HepG2 (cell line): Measurements from ENCODE around the gene DUSP22. TPM values are rescaled to one million over a fixed set of nuclear protein-coding genes. Genes with fewer than 3 reads are reported as not detected.

Experiments
- CBX2 ChIP-seq, 2 experiments: fragments of 200-600 bp in 1 of 2; sonication (generic); formaldehyde crosslinking in 1 of 2; IDR thresholded peaks; 2 replicates each; pipeline versions ENCODE4 v1.7.0 to v1.8.1; 2018 to 2022; ENCODE audit warnings: low read depth in 2 of 2, low read length in 1 of 2, mild to moderate bottlenecking in 1 of 2, missing genetic modification reagents in 1 of 2
- CENPX ChIP-seq: sonication (generic); formaldehyde crosslinking; IDR thresholded peaks from 2 replicates; pipeline ENCODE4 v1.9.0; 2021; ENCODE audit warnings: mild to moderate bottlenecking, missing genetic modification reagents, moderate library complexity
- CSRNP1 ChIP-seq: sonication (generic); formaldehyde crosslinking; IDR thresholded peaks from 2 replicates; pipeline ENCODE4 v1.8.1; 2023; ENCODE audit warnings: mild to moderate bottlenecking, missing genetic modification reagents
- ELF1 ChIP-seq: sonication (generic); formaldehyde crosslinking; IDR thresholded peaks from 2 replicates; pipeline ENCODE4 v1.4.0; 2020; ENCODE audit warnings: missing genetic modification reagents
- ETV6 ChIP-seq: sonication (generic); formaldehyde crosslinking; conservative IDR thresholded peaks from 2 replicates; pipeline ENCODE4 v1.4.0; 2020; ENCODE audit warnings: missing genetic modification reagents
- HDAC6 ChIP-seq: fragments of 200-600 bp; sonication (generic); IDR thresholded peaks from 2 replicates; pipeline ENCODE4 v1.7.0; 2017; ENCODE audit warnings: mild to moderate bottlenecking, antibody characterized with exemption, low read length, low read depth
- HIC2 ChIP-seq: sonication (generic); formaldehyde crosslinking; IDR thresholded peaks from 2 replicates; pipeline ENCODE4 v1.9.0; 2022; ENCODE audit warnings: low read depth, missing genetic modification reagents
- KAT7 ChIP-seq: IDR thresholded peaks from 2 replicates; pipeline ENCODE4 v1.6.1; 2018; ENCODE audit warnings: borderline replicate concordance, missing compliant biosample characterization
- NKX3-1 ChIP-seq: sonication (generic); formaldehyde crosslinking; IDR thresholded peaks from 2 replicates; pipeline ENCODE4 v1.5.0; 2020; ENCODE audit warnings: missing genetic modification reagents
- PAX8 ChIP-seq: sonication (generic); formaldehyde crosslinking; IDR thresholded peaks from 2 replicates; pipeline ENCODE4 v1.8.0; 2022; ENCODE audit warnings: mild to moderate bottlenecking, missing genetic modification reagents, borderline replicate concordance
- SNAPC4 ChIP-seq: sonication (generic); formaldehyde crosslinking; IDR thresholded peaks from 2 replicates; pipeline ENCODE4 v1.4.0; 2020; ENCODE audit warnings: mild to moderate bottlenecking, missing genetic modification reagents
- ZKSCAN8 ChIP-seq: IDR thresholded peaks from 2 replicates; pipeline ENCODE4 v1.6.1; 2016; ENCODE audit warnings: borderline replicate concordance, missing genetic modification reagents, missing compliant biosample characterization
- ZNF34 ChIP-seq: sonication (generic); formaldehyde crosslinking; IDR thresholded peaks from 2 replicates; pipeline ENCODE4 v1.4.0; 2020; ENCODE audit warnings: mild to moderate bottlenecking, missing genetic modification reagents, borderline replicate concordance
- ZNF362 ChIP-seq: sonication (generic); formaldehyde crosslinking; IDR thresholded peaks from 2 replicates; pipeline ENCODE4 v1.4.0; 2020; ENCODE audit warnings: missing genetic modification reagents, mild to moderate bottlenecking, borderline replicate concordance
- ZNF44 ChIP-seq: sonication (generic); formaldehyde crosslinking; IDR thresholded peaks from 2 replicates; pipeline ENCODE4 v1.5.1; 2020; ENCODE audit warnings: mild to moderate bottlenecking, missing genetic modification reagents
- ZNF468 ChIP-seq: sonication (generic); formaldehyde crosslinking; IDR thresholded peaks from 2 replicates; pipeline ENCODE4 v1.8.0; 2022; ENCODE audit warnings: mild to moderate bottlenecking, moderate library complexity, missing genetic modification reagents
- ZNF75D ChIP-seq: sonication (generic); formaldehyde crosslinking; IDR thresholded peaks from 2 replicates; pipeline ENCODE4 v1.8.1; 2023; ENCODE audit warnings: missing genetic modification reagents, mild to moderate bottlenecking, borderline replicate concordance
- ZSCAN9 ChIP-seq: IDR thresholded peaks from 2 replicates; pipeline ENCODE4 v1.6.1; 2016; ENCODE audit warnings: borderline replicate concordance
- polyA plus RNA-seq, 8 experiments: library from polyadenylated mRNA; depleted of rRNA in 3 of 8; stranded (reverse) in 7 of 8; unstranded in 1 of 8; fragments of >200 nt; fragmentation: Illumina TruSeq in 4 of 8; extraction: Trizol in 4 of 8; gene quantifications; 2 replicates each; pipeline versions ENCODE4 v1.2.1 to v1.2.3, GENCODE V29; 2011 to 2016; ENCODE audit warnings: low read depth in 4 of 8, missing spikeins in 1 of 8, mixed read lengths in 1 of 8; ENCODE audit not compliant: insufficient read depth in 1 of 8
- total RNA-seq, 5 experiments: library from RNA; depleted of rRNA; stranded (reverse); fragments of >200 nt; fragmentation: Illumina TruSeq; extraction: Trizol; gene quantifications; 2 replicates each; pipeline ENCODE4 v1.2.3, GENCODE V29; 2016; ENCODE audit warnings: low read depth in 1 of 5

DUSP22 gene
- total and polyA plus RNA-seq, 2 of the 13 experiments (the other 11 are each of a cell fraction or from before 2014, with no cell fraction given) = 20.2 to 32.8 TPM

GRCh38 chr6:291697-292505, at the start of gene DUSP22 (continued):
- TF ChIP-seq SNAPC4 (CRISPR knock-in tag) = no peak; the same call in 1 of the 2 replicates
- peak; percentile 93; the same call in 1 of the 2 replicates for TF ChIP-seq KAT7 (CRISPR knock-in tag)
- no peak for TF ChIP-seq ZSCAN9 (CRISPR knock-in tag)
- peak; percentile 38; the same call in 1 of the 2 replicates for TF ChIP-seq ETV6
- no peak for TF ChIP-seq ZNF34
- no peak; the same call in 1 of the 2 replicates for TF ChIP-seq ZNF362 (CRISPR knock-in tag)
- TF ChIP-seq HDAC6 = no peak
- TF ChIP-seq ELF1 (CRISPR knock-in tag) = peak; percentile 19; the same call in 1 of the 2 replicates
- TF ChIP-seq CBX2 (IDR thresholded peaks at IDR 0.05; ENCODE audit: low read depth, low read length) = no peak
- 0 out of 2 replicates have a peak, but pooled peaks have one; percentile 27 for TF ChIP-seq CBX2 (CRISPR knock-in tag; IDR thresholded peaks at IDR 0.05; ENCODE audit: low read depth)
- TF ChIP-seq NKX3-1 = no peak; the same call in 1 of the 2 replicates
- no peak for TF ChIP-seq ZKSCAN8 (CRISPR knock-in tag)
- no peak for TF ChIP-seq ZNF44 (CRISPR knock-in tag)
- TF ChIP-seq PAX8 (CRISPR knock-in tag) = peak; percentile 72
- no peak for TF ChIP-seq ZNF75D (CRISPR knock-in tag)
- TF ChIP-seq HIC2 = peak; percentile 45; the same call in 1 of the 2 replicates
- TF ChIP-seq CENPX = no peak
- TF ChIP-seq CSRNP1 (CRISPR knock-in tag) = peak; percentile 44; the same call in 1 of the 2 replicates
- TF ChIP-seq ZNF468 (CRISPR knock-in tag) = 0 out of 2 replicates have a peak, but pooled peaks have one; percentile 20
